ENCODE measurements around the gene KCNG1. TPM values are rescaled to one million over a fixed set of nuclear protein-coding genes. Genes with fewer than 3 reads are reported as not detected.

Gene KCNG1
- total and polyA plus RNA-seq, 2 experiments from 2014 or later = 26.1 to 45.8 TPM

- 86% methylated on average over 5 of the region's 5 CpGs for WGBS (ENCODE audit: low lambda C conversion rate, missing lambda C conversion rate)
- DNase-seq (ENCODE audit: low spot score) = no peak
Measured at GRCh38 chr20:50969435-50969834, 53.5 kb downstream of the KCNG1 start.

GRCh38 chr20:50968289-50968688 is 54.6 kb downstream of the KCNG1 start:
- Histone ChIP-seq H3K27me3 (no peaks in the 10 kb centered on the region), H3K36me3 (replicated peaks; ENCODE audit: insufficient read depth, low read depth) (no peaks in the 10 kb centered on the region), H3K9me2 (replicated peaks; ENCODE audit: insufficient read depth) (no peaks in the 10 kb centered on the region), H2AFZ (no peak overlapping the region), H4K20me1 (ENCODE audit: insufficient read depth, poor library complexity, severe bottlenecking) (no peaks in the 10 kb centered on the region), H3K4me2 (no peak overlapping the region), H3K27ac (no peak overlapping the region), H3K9me3 (ENCODE audit: low read depth) (no peaks in the 10 kb centered on the region), H3K4me3 (no peak overlapping the region), H3K79me2 (no peaks in the 10 kb centered on the region), H3K4me1 (ENCODE audit: insufficient read depth) (no peaks in the 10 kb centered on the region)
- no peak for TF ChIP-seq EZH2 (IDR thresholded peaks at IDR 0.05; ENCODE audit: borderline replicate concordance)
- TF ChIP-seq CTCF (IDR thresholded peaks at IDR 0.05; ENCODE audit: poor library complexity) = no peak
- no peak for TF ChIP-seq EZH2phosphoT487 (IDR thresholded peaks at IDR 0.05; ENCODE audit: low read depth, severe bottlenecking, unreplicated experiment)
- DNase-seq (ENCODE audit: low spot score) = no peak
- WGBS (ENCODE audit: low lambda C conversion rate, missing lambda C conversion rate) = 82% methylated on average over 9 of the region's 9 CpGs

More at GRCh38 chr20:50969435-50969834, 53.5 kb downstream of the KCNG1 start:
- Histone ChIP-seq H3K9me3 (ENCODE audit: low read depth) (no peaks in the 10 kb centered on the region), H2AFZ (no peak overlapping the region), H3K36me3 (replicated peaks; ENCODE audit: insufficient read depth, low read depth) (no peaks in the 10 kb centered on the region), H3K4me2 (no peak overlapping the region), H3K9me2 (replicated peaks; ENCODE audit: insufficient read depth) (no peaks in the 10 kb centered on the region), H3K4me1 (ENCODE audit: insufficient read depth) (no peaks in the 10 kb centered on the region), H3K4me3 (no peak overlapping the region), H3K79me2 (no peaks in the 10 kb centered on the region), H4K20me1 (ENCODE audit: insufficient read depth, poor library complexity, severe bottlenecking) (no peaks in the 10 kb centered on the region), H3K27ac (no peak overlapping the region), H3K27me3 (no peaks in the 10 kb centered on the region)
- TF ChIP-seq EZH2phosphoT487 (IDR thresholded peaks at IDR 0.05; ENCODE audit: low read depth, severe bottlenecking, unreplicated experiment) (no peak), CTCF (IDR thresholded peaks at IDR 0.05; ENCODE audit: poor library complexity) (no peak), EZH2 (IDR thresholded peaks at IDR 0.05; ENCODE audit: borderline replicate concordance) (no peak)

GRCh38 chr20:50967586-50967985 is 55.3 kb downstream of the KCNG1 start:
- no peaks in the 10 kb centered on the region for H3K9me3 ChIP-seq (ENCODE audit: low read depth)
- H3K4me2 ChIP-seq = no peak overlapping the region
- no peaks in the 10 kb centered on the region for H3K27me3 ChIP-seq
- H4K20me1 ChIP-seq (ENCODE audit: insufficient read depth, poor library complexity, severe bottlenecking) = no peaks in the 10 kb centered on the region
- H3K4me3 ChIP-seq = no peak overlapping the region
- H3K27ac ChIP-seq = no peak overlapping the region
- no peaks in the 10 kb centered on the region for H3K4me1 ChIP-seq (ENCODE audit: insufficient read depth)
- H3K79me2 ChIP-seq = no peaks in the 10 kb centered on the region
- no peak overlapping the region for H2AFZ ChIP-seq
- TF ChIP-seq EZH2 (IDR thresholded peaks at IDR 0.05; ENCODE audit: borderline replicate concordance) (no peak), CTCF (IDR thresholded peaks at IDR 0.05; ENCODE audit: poor library complexity) (no peak), EZH2phosphoT487 (IDR thresholded peaks at IDR 0.05; ENCODE audit: low read depth, severe bottlenecking, unreplicated experiment) (no peak)
- no peak for DNase-seq (ENCODE audit: low spot score)
- no peaks in the 10 kb centered on the region for H3K36me3 ChIP-seq (replicated peaks; ENCODE audit: insufficient read depth, low read depth)
- no peaks in the 10 kb centered on the region for H3K9me2 ChIP-seq (replicated peaks; ENCODE audit: insufficient read depth)
- 72% methylated on average over 7 of the region's 7 CpGs for WGBS (ENCODE audit: low lambda C conversion rate, missing lambda C conversion rate)

Measured in hepatocyte (in vitro differentiated cells).